ENCODE data around the gene OR52K1. TPM values are rescaled to one million over a fixed set of nuclear protein-coding genes. Genes with fewer than 3 reads are reported as not detected.

The OR52K1 gene
- total RNA-seq, 1 experiment from 2014 or later, result not detected

GRCh38 chr11:4491878-4492606 is 9.6 kb downstream of the OR52K1 start:
- no peak for DNase-seq
- Histone ChIP-seq H3K9me3 (no peaks in the 10 kb centered on the region), H3K27me3 (replicated peaks; ENCODE audit: control insufficient read depth, insufficient read depth, low read length) (no peaks in the 10 kb centered on the region), H3K4me1 (no peaks in the 10 kb centered on the region), H3K4me3 (ENCODE audit: low read depth, low read length) (no peak overlapping the region), H3K36me3 (ENCODE audit: control insufficient read depth, insufficient read depth, low read length) (no peaks in the 10 kb centered on the region)
- CTCF ChIA-PET, result interaction anchor here (3.8 kb wide), 1 partner anchor 305 kb away, joined by 46 read pairs; no protein-coding TSS in a partner anchor
- Mint-ChIP-seq H3K27ac (ENCODE audit: unreplicated experiment) (no peak overlapping the region), H3K9me3 (ENCODE audit: unreplicated experiment) (peaks cover 9% of the 10 kb centered on the region), H3K4me1 (ENCODE audit: low read depth, unreplicated experiment) (peaks cover 14% of the 10 kb centered on the region), H3K27me3 (ENCODE audit: insufficient read depth, unreplicated experiment) (peaks cover 16% of the 10 kb centered on the region), H3K36me3 (ENCODE audit: insufficient read depth, unreplicated experiment) (no peaks in the 10 kb centered on the region), H3K4me3 (ENCODE audit: unreplicated experiment) (no peak overlapping the region)
- TF ChIP-seq, protein P1, sequence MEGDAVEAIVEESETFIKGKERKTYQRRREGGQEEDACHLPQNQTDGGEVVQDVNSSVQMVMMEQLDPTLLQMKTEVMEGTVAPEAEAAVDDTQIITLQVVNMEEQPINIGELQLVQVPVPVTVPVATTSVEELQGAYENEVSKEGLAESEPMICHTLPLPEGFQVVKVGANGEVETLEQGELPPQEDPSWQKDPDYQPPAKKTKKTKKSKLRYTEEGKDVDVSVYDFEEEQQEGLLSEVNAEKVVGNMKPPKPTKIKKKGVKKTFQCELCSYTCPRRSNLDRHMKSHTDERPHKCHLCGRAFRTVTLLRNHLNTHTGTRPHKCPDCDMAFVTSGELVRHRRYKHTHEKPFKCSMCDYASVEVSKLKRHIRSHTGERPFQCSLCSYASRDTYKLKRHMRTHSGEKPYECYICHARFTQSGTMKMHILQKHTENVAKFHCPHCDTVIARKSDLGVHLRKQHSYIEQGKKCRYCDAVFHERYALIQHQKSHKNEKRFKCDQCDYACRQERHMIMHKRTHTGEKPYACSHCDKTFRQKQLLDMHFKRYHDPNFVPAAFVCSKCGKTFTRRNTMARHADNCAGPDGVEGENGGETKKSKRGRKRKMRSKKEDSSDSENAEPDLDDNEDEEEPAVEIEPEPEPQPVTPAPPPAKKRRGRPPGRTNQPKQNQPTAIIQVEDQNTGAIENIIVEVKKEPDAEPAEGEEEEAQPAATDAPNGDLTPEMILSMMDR (IDR thresholded peaks at IDR 0.05; ENCODE audit: insufficient read depth in 1 of 2, low read depth in 1 of 2, low read length in 1 of 2, severe bottlenecking in 1 of 2, unreplicated experiment in 1 of 2), result no peak
- BruUV-seq (replicated peaks), result no TSS peak
- POLR2A ChIA-PET, result no interaction called here
- intact Hi-C loops (cut with micrococcal nuclease; ENCODE audit: unreplicated experiment), result loop anchor here (5.0 kb wide), 1 partner anchor 100 kb away; the partner anchor contains the start of gene TRIM21

GRCh38 chr11:4493480-4493818 is 11.0 kb downstream of the OR52K1 start:
- POLR2A ChIA-PET, result no interaction called here
- Mint-ChIP-seq H3K27ac (ENCODE audit: unreplicated experiment) (no peak overlapping the region), H3K27me3 (ENCODE audit: insufficient read depth, unreplicated experiment) (peaks cover 13% of the 10 kb centered on the region), H3K36me3 (ENCODE audit: insufficient read depth, unreplicated experiment) (no peaks in the 10 kb centered on the region), H3K9me3 (ENCODE audit: unreplicated experiment) (peaks cover 9% of the 10 kb centered on the region), H3K4me3 (ENCODE audit: unreplicated experiment) (no peak overlapping the region), H3K4me1 (ENCODE audit: low read depth, unreplicated experiment) (peaks cover 14% of the 10 kb centered on the region)
- CTCF ChIA-PET, result interaction anchor here (0.6 to 3.8 kb wide), 5 partner anchors 46 to 1835 kb away, joined by 3 to 46 read pairs (median 4); partner anchors contain the start of gene TRIM68
- TF ChIP-seq, protein P1 (IDR thresholded peaks at IDR 0.05; ENCODE audit: insufficient read depth in 1 of 2, low read depth in 1 of 2, low read length in 1 of 2, severe bottlenecking in 1 of 2, unreplicated experiment in 1 of 2), result no peak
- Histone ChIP-seq H3K9me3 (no peaks in the 10 kb centered on the region), H3K4me3 (ENCODE audit: low read depth, low read length) (no peak overlapping the region), H3K27me3 (replicated peaks; ENCODE audit: control insufficient read depth, insufficient read depth, low read length) (no peaks in the 10 kb centered on the region), H3K36me3 (ENCODE audit: control insufficient read depth, insufficient read depth, low read length) (no peaks in the 10 kb centered on the region), H3K4me1 (no peaks in the 10 kb centered on the region)
- no TSS peak for BruUV-seq (replicated peaks)
- intact Hi-C loops (cut with micrococcal nuclease; ENCODE audit: unreplicated experiment), result loop anchor here (1.0 to 5.0 kb wide), 3 partner anchors 56 to 306 kb away; partner anchors contain the start of gene TRIM21
- DNase-seq, result no peak

GRCh38 chr11:4495487-4495886 is 13.0 kb downstream of the OR52K1 start:
- H3K9me3 ChIP-seq, result no peaks in the 10 kb centered on the region
- no peak overlapping the region for H3K27ac Mint-ChIP-seq (ENCODE audit: unreplicated experiment)
- no peaks in the 10 kb centered on the region for H3K4me1 ChIP-seq
- H3K4me3 Mint-ChIP-seq (ENCODE audit: unreplicated experiment), result no peak overlapping the region
- no TSS peak for BruUV-seq (replicated peaks)
- peak in 1 of 2 experiments; percentile 11 for DNase-seq
- ChIA-PET POLR2A (no interaction called here), CTCF (interaction anchor here (3.8 kb wide), 1 partner anchor 308 kb away, joined by 46 read pairs; no protein-coding TSS in a partner anchor)
- no peaks in the 10 kb centered on the region for H3K36me3 ChIP-seq (ENCODE audit: control insufficient read depth, insufficient read depth, low read length)
- intact Hi-C loops (cut with micrococcal nuclease; ENCODE audit: unreplicated experiment), result no loop called here
- TF ChIP-seq, protein P1 (IDR thresholded peaks at IDR 0.05; ENCODE audit: insufficient read depth in 1 of 2, low read depth in 1 of 2, low read length in 1 of 2, severe bottlenecking in 1 of 2, unreplicated experiment in 1 of 2), result no peak
- H3K27me3 ChIP-seq (replicated peaks; ENCODE audit: control insufficient read depth, insufficient read depth, low read length), result no peaks in the 10 kb centered on the region
- peaks cover 14% of the 10 kb centered on the region for H3K4me1 Mint-ChIP-seq (ENCODE audit: low read depth, unreplicated experiment)
- H3K4me3 ChIP-seq (ENCODE audit: low read depth, low read length), result no peak overlapping the region
- H3K36me3 Mint-ChIP-seq (ENCODE audit: insufficient read depth, unreplicated experiment), result no peaks in the 10 kb centered on the region
- peaks cover 9% of the 10 kb centered on the region for H3K9me3 Mint-ChIP-seq (ENCODE audit: unreplicated experiment)
- peaks cover 5% of the 10 kb centered on the region for H3K27me3 Mint-ChIP-seq (ENCODE audit: insufficient read depth, unreplicated experiment)
